Renal pelvis (tissue), 12 donors: ENCODE measurements around the gene FUT8. TPM values are rescaled to one million over a fixed set of nuclear protein-coding genes. Genes with fewer than 3 reads are reported as not detected.

Source experiments
- DNase-seq: peaks from one replicate; pipeline ENCODE4 v3.0.0-alpha.2; 2013
- long read RNA-seq, 16 experiments: transcript quantifications; one replicate each; lab custom pipeline, GENCODE V29; 2026
- polyA plus RNA-seq, 3 donors: library from polyadenylated mRNA; unstranded; fragments of 120-200 nt; gene quantifications; one replicate each; pipeline ENCODE4 v1.2.1, GENCODE V29; 2013; ENCODE audit not compliant: insufficient read length in 3 of 3

Gene FUT8
- 10 to 100 TPM; 16.6 to 17.9 (median 17.0) TPM for polyA plus RNA-seq
- long read RNA-seq, donor 1: 0 reads
- long read RNA-seq, donor 2: 0 reads
- long read RNA-seq, donor 3, full-length matches to known transcripts: 4 of 18 reads
- long read RNA-seq, donor 3, partial matches to known transcripts: 14 of 18 reads
- long read RNA-seq, donor 3, other reads (novel, unspliced or antisense): 0 of 18 reads
- long read RNA-seq, donor 4, full-length matches to known transcripts: 1 of 1 reads
- long read RNA-seq, donor 4, partial matches to known transcripts: 0 of 1 reads
- long read RNA-seq, donor 4, other reads (novel, unspliced or antisense): 0 of 1 reads
- long read RNA-seq, donor 5: 0 reads
- long read RNA-seq, donor 6, full-length matches to known transcripts: 2 of 2 reads
- long read RNA-seq, donor 6, partial matches to known transcripts: 0 of 2 reads
- long read RNA-seq, donor 6, other reads (novel, unspliced or antisense): 0 of 2 reads
- long read RNA-seq, donor 7: 0 reads
- long read RNA-seq, donor 8, full-length matches to known transcripts: 1 of 6 reads
- long read RNA-seq, donor 8, partial matches to known transcripts: 5 of 6 reads
- long read RNA-seq, donor 8, other reads (novel, unspliced or antisense): 0 of 6 reads
- long read RNA-seq, donor 9: 0 reads
- long read RNA-seq, donor 10, full-length matches to known transcripts: 1 of 1 reads
- long read RNA-seq, donor 10, partial matches to known transcripts: 0 of 1 reads
- long read RNA-seq, donor 10, other reads (novel, unspliced or antisense): 0 of 1 reads
- long read RNA-seq, donor 11, full-length matches to known transcripts: 1 of 1 reads
- long read RNA-seq, donor 11, partial matches to known transcripts: 0 of 1 reads
- long read RNA-seq, donor 11, other reads (novel, unspliced or antisense): 0 of 1 reads
- long read RNA-seq, donor 12, full-length matches to known transcripts: 2 of 2 reads
- long read RNA-seq, donor 12, partial matches to known transcripts: 0 of 2 reads
- long read RNA-seq, donor 12, other reads (novel, unspliced or antisense): 0 of 2 reads
- long read RNA-seq, donor 13, full-length matches to known transcripts: 1 of 1 reads
- long read RNA-seq, donor 13, partial matches to known transcripts: 0 of 1 reads
- long read RNA-seq, donor 13, other reads (novel, unspliced or antisense): 0 of 1 reads
- long read RNA-seq, donor 14: 0 reads
- long read RNA-seq, donor 15: 0 reads
- long read RNA-seq, donor 16: 0 reads

- DNase-seq: peak; percentile 92
These were observed at the start of gene FUT8 for GRCh38 chr14:65412032-65412846. Gene FUT8 (plus strand): TSS chr14:65412730. CDS start chr14:65561564, 148,834 bp downstream.

- no peak for DNase-seq
These were observed 45.5 kb upstream of the FUT8 start for GRCh38 chr14:65366802-65367565.

GRCh38 chr14:65369560-65369959 is 43.0 kb upstream of the FUT8 start:
- no peak for DNase-seq

GRCh38 chr14:65370801-65371248 is 41.7 kb upstream of the FUT8 start:
- no peak for DNase-seq

- DNase-seq: no peak
These were observed 40.7 kb upstream of the FUT8 start for GRCh38 chr14:65371784-65372183.

- DNase-seq: no peak
These were observed 39.4 kb upstream of the FUT8 start for GRCh38 chr14:65373016-65373670.

- DNase-seq: no peak
These were observed 38.9 kb upstream of the FUT8 start for GRCh38 chr14:65373671-65374039.

GRCh38 chr14:65377576-65377975 is 35.0 kb upstream of the FUT8 start:
- no peak for DNase-seq

- no peak for DNase-seq
These were observed 29.9 kb upstream of the FUT8 start for GRCh38 chr14:65382586-65382985.

GRCh38 chr14:65387171-65387570 is 25.4 kb upstream of the FUT8 start:
- no peak for DNase-seq

- DNase-seq: no peak
These were observed 24.9 kb upstream of the FUT8 start for GRCh38 chr14:65387628-65388027.

- DNase-seq: no peak
These were observed 20.2 kb upstream of the FUT8 start for GRCh38 chr14:65392296-65392695.

GRCh38 chr14:65396082-65396910 is 16.2 kb upstream of the FUT8 start:
- no peak for DNase-seq

GRCh38 chr14:65403231-65403630 is 9.3 kb upstream of the FUT8 start:
- no peak for DNase-seq

- DNase-seq: no peak
These were observed 4.4 kb upstream of the FUT8 start for GRCh38 chr14:65408113-65408512.

GRCh38 chr14:65410640-65411039 is 1.9 kb upstream of the FUT8 start:
- no peak for DNase-seq

GRCh38 chr14:65411656-65412031 is 886 bp upstream of the FUT8 start:
- DNase-seq: peak; percentile 90

- DNase-seq: peak; percentile 67
These were observed 567 bp downstream of the FUT8 start for GRCh38 chr14:65412856-65413738.
